Mucosa of descending colon (tissue), 3 donors: Measurements from ENCODE around the gene ARSK. TPM values are rescaled to one million over a fixed set of nuclear protein-coding genes. Genes with fewer than 3 reads are reported as not detected.

Experiments used
- ATAC-seq: fragments of 200-7000 bp; cut with Tn5 transposase; one replicate; pipeline ENCODE4 v1.9.1; 2020; ENCODE audit warnings: mild to moderate bottlenecking, moderate library complexity
- DNase-seq, 3 donors: peaks; one replicate each; pipeline ENCODE4 v3.0.0-alpha.2; 2020
- H3K36me3 ChIP-seq: fragments of 200-600 bp; one replicate; pipeline ENCODE4 v1.8.0; 2021; ENCODE audit warnings: low read depth, mild to moderate bottlenecking
- H3K4me1 ChIP-seq: fragments of 200-600 bp; one replicate; pipeline ENCODE4 v1.8.0; 2021; ENCODE audit warnings: low read depth, mild to moderate bottlenecking
- H3K4me3 ChIP-seq: fragments of 200-600 bp; one replicate; pipeline ENCODE4 v1.8.0; 2021; ENCODE audit warnings: mild to moderate bottlenecking
- H3K9me3 ChIP-seq: fragments of 200-600 bp; one replicate; pipeline ENCODE4 v1.8.0; 2021; ENCODE audit warnings: mild to moderate bottlenecking
- CTCF ChIP-seq: fragments of 200-600 bp; IDR thresholded peaks from one replicate; pipeline ENCODE4 v1.8.0; 2022; ENCODE audit warnings: antibody characterized with exemption, mild to moderate bottlenecking
- intact Hi-C, 2 donors: fragments of 100-400 bp; cut with DNase I in 1 of 2; cut with micrococcal nuclease in 1 of 2; formaldehyde crosslinking; loops; one replicate each; pipeline versions ENCODE4 v1.11.0 to v1.11.1; 2022; cut with DNase I, micrococcal nuclease
- total RNA-seq, 3 donors: library from RNA; stranded (reverse); fragmentation: NEBNext Ultra II Directional in 2 of 3; extraction: Animal tissue kit (Norgen Biotek cat#: 25700) in 2 of 3; gene quantifications; one replicate each; pipeline versions ENCODE4 v1.2.1 to v1.2.4, GENCODE V29; 2021 to 2023
- donor health status: DM: no; HTN: no; CAD: no; lungs with moderate emphysema.
- donor health status: DM: no; HTN: no; CAD: no.
- donor health status: DM: no; HTN: yes; CAD: no.

The ARSK gene
- total RNA-seq, 3 donors from 2014 or later: 1.7 to 6.0 (median 2.3) TPM

GRCh38 chr5:95564450-95564849, 9.5 kb downstream of the ARSK start:
- no peaks in the 10 kb centered on the region for H3K36me3 ChIP-seq
- no peak for DNase-seq
- intact Hi-C loops: no loop called here

GRCh38 chr5:95565280-95565920, 10.5 kb downstream of the ARSK start:
- ATAC-seq (no peak), DNase-seq (no peak)
- intact Hi-C loops: no loop called here
- Histone ChIP-seq H3K4me3 (no peak overlapping the region), H3K4me1 (no peaks in the 10 kb centered on the region), H3K36me3 (no peaks in the 10 kb centered on the region), H3K9me3 (no peaks in the 10 kb centered on the region)
- no peak for TF ChIP-seq CTCF

More at GRCh38 chr5:95564450-95564849, 9.5 kb downstream of the ARSK start:
- H3K4me1 ChIP-seq: no peaks in the 10 kb centered on the region
- no peak for ATAC-seq
- H3K4me3 ChIP-seq: no peak overlapping the region
- no peak for TF ChIP-seq CTCF
- no peaks in the 10 kb centered on the region for H3K9me3 ChIP-seq

GRCh38 chr5:95572016-95572415, 17.1 kb downstream of the ARSK start:
- no peak for TF ChIP-seq CTCF
- Histone ChIP-seq H3K9me3 (no peaks in the 10 kb centered on the region), H3K4me1 (no peaks in the 10 kb centered on the region), H3K4me3 (no peak overlapping the region), H3K36me3 (no peaks in the 10 kb centered on the region)
- intact Hi-C loops: no loop called here
- DNase-seq (no peak), ATAC-seq (no peak)

- no peak for ATAC-seq
- no peak for DNase-seq
- Histone ChIP-seq H3K4me1 (no peaks in the 10 kb centered on the region), H3K9me3 (no peaks in the 10 kb centered on the region), H3K4me3 (no peak overlapping the region), H3K36me3 (no peaks in the 10 kb centered on the region)
- intact Hi-C loops: no loop called here
- no peak for TF ChIP-seq CTCF
Observed at GRCh38 chr5:95581576-95581975, 26.7 kb downstream of the ARSK start.

GRCh38 chr5:95583992-95584391, 29.1 kb downstream of the ARSK start:
- no peak for ATAC-seq
- no peak for TF ChIP-seq CTCF
- Histone ChIP-seq H3K9me3 (no peaks in the 10 kb centered on the region), H3K4me1 (no peaks in the 10 kb centered on the region), H3K36me3 (no peaks in the 10 kb centered on the region), H3K4me3 (no peak overlapping the region)
- intact Hi-C loops: no loop called here
- no peak for DNase-seq

GRCh38 chr5:95590880-95591279, 36.0 kb downstream of the ARSK start:
- ATAC-seq: no peak
- intact Hi-C loops: no loop called here

More at GRCh38 chr5:95590880-95591279, 36.0 kb downstream of the ARSK start:
- no peaks in the 10 kb centered on the region for H3K9me3 ChIP-seq
- H3K36me3 ChIP-seq: no peaks in the 10 kb centered on the region
- TF ChIP-seq CTCF: no peak
- H3K4me3 ChIP-seq: no peak overlapping the region
- DNase-seq: no peak
- H3K4me1 ChIP-seq: no peaks in the 10 kb centered on the region
